ENCODE data around the gene ARHGEF40.

- TF ChIP-seq CTCF (IDR thresholded peaks at IDR 0.05): no peak
- TF ChIP-seq POLR2A (IDR thresholded peaks at IDR 0.05): no peak
- no peak for TF ChIP-seq EP300 (IDR thresholded peaks at IDR 0.05)
Measured at GRCh38 chr14:21050597-21050996, 19.5 kb upstream of the ARHGEF40 start.
